NCI-H524 treated with DMSO at 0.1 percent for 48 hours (cell line): ENCODE results near the gene BARD1.
"Not testable (repeated sequence)": the region's sequence is repeated elsewhere in the genome, so short reads cannot be mapped to it uniquely, and the experiment has no call there.

ENCODE experiments used
- DNase-seq: peaks from one replicate; lab custom pipeline; 2025; lab: John Stamatoyannopoulos, UW

Gene BARD1

GRCh38 chr2:214765180-214765579, 44.3 kb downstream of the BARD1 start:
- no peak for DNase-seq

- no peak for DNase-seq
Observed at GRCh38 chr2:214753455-214753854, 56.0 kb downstream of the BARD1 start.

GRCh38 chr2:214750529-214750928, 59.0 kb downstream of the BARD1 start:
- no peak for DNase-seq

- no peak for DNase-seq
Observed at GRCh38 chr2:214747992-214748391, 61.5 kb downstream of the BARD1 start.

GRCh38 chr2:214742119-214742518, 67.4 kb downstream of the BARD1 start:
- DNase-seq: no peak

- DNase-seq: no peak
Observed at GRCh38 chr2:214740867-214741395, 68.6 kb downstream of the BARD1 start.

- DNase-seq: no peak
Observed at GRCh38 chr2:214737188-214737587, 72.3 kb downstream of the BARD1 start.

GRCh38 chr2:214730800-214731407, 78.6 kb downstream of the BARD1 start:
- DNase-seq: no peak

- DNase-seq: no peak
Observed at GRCh38 chr2:214730248-214730647, 79.2 kb downstream of the BARD1 start.

GRCh38 chr2:214724741-214725140, 84.7 kb downstream of the BARD1 start:
- DNase-seq: no peak

GRCh38 chr2:214717837-214718236, 91.6 kb downstream of the BARD1 start:
- DNase-seq: not testable (repeated sequence)

GRCh38 chr2:214716811-214717560, 92.5 kb downstream of the BARD1 start:
- DNase-seq: no peak

GRCh38 chr2:214715025-214715424, 94.5 kb downstream of the BARD1 start:
- no peak for DNase-seq

GRCh38 chr2:214713080-214713830, 96.2 kb downstream of the BARD1 start:
- no peak for DNase-seq

- no peak for DNase-seq
Observed at GRCh38 chr2:214710729-214711128, 98.8 kb downstream of the BARD1 start.

- no peak for DNase-seq
Observed at GRCh38 chr2:214706986-214707385, 102.5 kb downstream of the BARD1 start.

- DNase-seq: no peak
Observed at GRCh38 chr2:214699236-214699635, 110.2 kb downstream of the BARD1 start.

GRCh38 chr2:214696681-214697080, 112.8 kb downstream of the BARD1 start:
- no peak for DNase-seq

- DNase-seq: no peak
Observed at GRCh38 chr2:214695789-214696188, 113.7 kb downstream of the BARD1 start.

- not testable (repeated sequence) for DNase-seq
Observed at GRCh38 chr2:214683557-214683956, 125.9 kb downstream of the BARD1 start.

GRCh38 chr2:214679736-214680135, 129.7 kb downstream of the BARD1 start:
- DNase-seq: no peak

GRCh38 chr2:214676421-214677089, 132.9 kb downstream of the BARD1 start:
- no peak for DNase-seq
